HepG2 (cell line): Measurements from ENCODE around the gene TFEB. TPM values are rescaled to one million over a fixed set of nuclear protein-coding genes. Genes with fewer than 3 reads are reported as not detected.

ENCODE experiments used
- ATAC-seq: fragments of 200-7000 bp; cut with Tn5 transposase; 3 replicates; pipeline ENCODE4 v1.9.1; 2020; ENCODE audit warnings: mild to moderate bottlenecking, moderate library complexity
- BruUV-seq: library from RNA; stranded (reverse); fragments of 400-500 nt; replicated peaks from 2 replicates; lab custom pipeline; 2021; lab: Mats Ljungman, UMichigan
- CTCF ChIA-PET: fragments of 300-600 bp; formaldehyde crosslinking; extraction: SDS; loops from one replicate; lab custom pipeline; 2021; ENCODE audit warnings: low total read pairs, inconsistent platforms, low intra/inter-chr PET ratio; lab: Yijun Ruan, JAX
- POLR2A ChIA-PET: fragments of 350-600 bp; sonication (Branson Sonifier 250); formaldehyde crosslinking; loops from one replicate; lab custom pipeline; 2020; ENCODE audit warnings: antibody characterized with exemption, inconsistent platforms; lab: Yijun Ruan, JAX
- DNase-seq: peaks from one replicate; pipeline ENCODE4 v3.0.0-alpha.2; 2015; ENCODE audit warnings: low spot score
- FAIRE-seq: peaks from 3 replicates; lab custom pipeline; 2011; peaks lifted over from hg19 to GRCh38; lab: Jason Lieb, UNC
- H2AFZ ChIP-seq: one replicate; pipeline ENCODE4 v1.6.1; 2011; ENCODE audit warnings: low read length, inconsistent platforms
- H3K27ac ChIP-seq: fragments of 300-600 bp; 3 replicates; pipeline ENCODE4 v1.8.0; 2011; ENCODE audit warnings: mixed run types, mild to moderate bottlenecking, mixed read lengths, low read length, inconsistent platforms; ENCODE audit not compliant: insufficient read depth; ENCODE audit errors: extremely low read length
- H3K27me3 ChIP-seq, 2 experiments: fragments of 200-600 bp in 1 of 2; 2 replicates in 1 of 2; 3 replicates in 1 of 2; pipeline versions ENCODE4 v1.6.0 to v1.8.0; 2011; ENCODE audit warnings: low read length in 2 of 2, mild to moderate bottlenecking in 2 of 2, moderate library complexity in 2 of 2, inconsistent platforms in 1 of 2; ENCODE audit not compliant: insufficient read depth in 2 of 2, control insufficient read depth in 1 of 2
- H3K36me3 ChIP-seq, 2 experiments: fragments of 200-600 bp in 1 of 2; replicated peaks in 1 of 2; 2 replicates in 1 of 2; 3 replicates in 1 of 2; pipeline versions ENCODE4 v1.5.1 to v1.8.0; 2011; ENCODE audit warnings: low read length in 2 of 2, inconsistent platforms in 1 of 2; ENCODE audit not compliant: insufficient read depth in 2 of 2, control insufficient read depth in 1 of 2
- H3K4me1 ChIP-seq: 2 replicates; pipeline ENCODE4 v1.5.1; 2012; ENCODE audit warnings: low read length, inconsistent platforms; ENCODE audit not compliant: insufficient read depth
- H3K4me2 ChIP-seq: 2 replicates; pipeline ENCODE4 v1.6.0; 2011; ENCODE audit warnings: low read depth, low read length, inconsistent platforms
- H3K4me3 ChIP-seq, 3 experiments: fragments of 200-600 bp in 1 of 3; sonication (generic), shearing (Covaris generic) in 1 of 3; replicated peaks in 1 of 3; 2 replicates each; pipeline ENCODE4 v1.5.1; 2011 to 2016; ENCODE audit warnings: low read length in 3 of 3, inconsistent platforms in 2 of 3, low read depth in 2 of 3, mild to moderate bottlenecking in 2 of 3, control low read depth in 1 of 3, mixed read lengths in 1 of 3; ENCODE audit not compliant: insufficient read depth in 1 of 3
- H3K79me2 ChIP-seq: one replicate; pipeline ENCODE4 v1.6.1; 2011; ENCODE audit warnings: low read length, inconsistent platforms; ENCODE audit not compliant: insufficient read depth
- H3K9ac ChIP-seq: 2 replicates; pipeline ENCODE4 v1.6.0; 2011; ENCODE audit warnings: mild to moderate bottlenecking, low read depth, low read length, inconsistent platforms; ENCODE audit not compliant: insufficient read depth
- H3K9me3 ChIP-seq: 2 replicates; pipeline ENCODE4 v1.5.1; 2012; ENCODE audit warnings: mild to moderate bottlenecking, low read length
- H4K20me1 ChIP-seq: 2 replicates; pipeline ENCODE4 v1.6.0; 2011; ENCODE audit warnings: inconsistent platforms, mild to moderate bottlenecking, low read length, moderate library complexity; ENCODE audit not compliant: insufficient read depth
- ETV5 ChIP-seq: IDR thresholded peaks from 2 replicates; pipeline ENCODE4 v1.6.1; 2018; ENCODE audit warnings: missing biosample characterization, missing genetic modification reagents, inconsistent platforms, borderline replicate concordance
- NRL ChIP-seq: sonication (generic); formaldehyde crosslinking; IDR thresholded peaks from 2 replicates; pipeline ENCODE4 v1.5.0; 2020; ENCODE audit warnings: missing genetic modification reagents, mild to moderate bottlenecking, moderate library complexity, borderline replicate concordance
- PCBP1 ChIP-seq: fragments of 200-400 bp; formaldehyde crosslinking; IDR thresholded peaks from 2 replicates; pipeline ENCODE4 v1.6.1; 2017; ENCODE audit warnings: mild to moderate bottlenecking, low read depth, low read length, borderline replicate concordance
- SP5 ChIP-seq: IDR thresholded peaks from 2 replicates; pipeline ENCODE4 v1.6.1; 2016; ENCODE audit warnings: low read depth, borderline replicate concordance
- ZBTB38 ChIP-seq: sonication (generic); formaldehyde crosslinking; IDR thresholded peaks from 2 replicates; pipeline ENCODE4 v1.5.1; 2020; ENCODE audit warnings: mild to moderate bottlenecking, missing genetic modification reagents
- ZFX ChIP-seq: sonication (generic); formaldehyde crosslinking; IDR thresholded peaks from 2 replicates; pipeline ENCODE4 v1.4.0; 2020; ENCODE audit warnings: mild to moderate bottlenecking, low read depth, missing genetic modification reagents, moderate library complexity
- ZMYM4 ChIP-seq: sonication (generic); formaldehyde crosslinking; IDR thresholded peaks from 2 replicates; pipeline ENCODE4 v1.8.1; 2023; ENCODE audit warnings: mild to moderate bottlenecking, missing genetic modification reagents
- ZNF572 ChIP-seq: sonication (generic); formaldehyde crosslinking; IDR thresholded peaks from 2 replicates; pipeline ENCODE4 v1.5.1; 2020; ENCODE audit warnings: mild to moderate bottlenecking, missing genetic modification reagents
- ZNF670 ChIP-seq: sonication (generic); formaldehyde crosslinking; IDR thresholded peaks from 2 replicates; pipeline ENCODE4 v1.8.0; 2022; ENCODE audit warnings: mild to moderate bottlenecking, missing genetic modification reagents, borderline replicate concordance
- ZNF761 ChIP-seq: sonication (generic); formaldehyde crosslinking; conservative IDR thresholded peaks from 2 replicates; pipeline ENCODE4 v1.4.0; 2020; ENCODE audit warnings: mild to moderate bottlenecking, missing genetic modification reagents
- ZNF777 ChIP-seq: sonication (generic); formaldehyde crosslinking; IDR thresholded peaks from 2 replicates; pipeline ENCODE4 v1.4.0; 2020; ENCODE audit warnings: missing genetic modification reagents
- ZNF781 ChIP-seq: sonication (generic); formaldehyde crosslinking; IDR thresholded peaks from 2 replicates; pipeline ENCODE4 v1.5.1; 2020; ENCODE audit warnings: borderline replicate concordance, mild to moderate bottlenecking, missing genetic modification reagents; ENCODE audit errors: not compliant biosample characterization
- ZSCAN29 ChIP-seq: sonication (generic); formaldehyde crosslinking; conservative IDR thresholded peaks from 2 replicates; pipeline ENCODE4 v1.4.0; 2020; ENCODE audit warnings: mild to moderate bottlenecking, missing genetic modification reagents
- WGBS: methylation state at CpG from one replicate; pipeline ENCODE4 v1.1.6; 2017; ENCODE audit warnings: low lambda C conversion rate; 5-methylcytosine and 5-hydroxymethylcytosine counted together
- in situ Hi-C: cut with HindIII; loops from 2 replicates; pipeline ENCODE4 v1.10.0; 2017; ENCODE audit warnings: low pct_unique_long_range_greater_than_20kb; ENCODE audit not compliant: extremely low pct_ligation_motif_present
- intact Hi-C: fragments of 100-400 bp; cut with micrococcal nuclease; formaldehyde crosslinking; loops from one replicate; pipeline ENCODE4 v1.10.0; 2022; ENCODE audit not compliant: unreplicated experiment
- polyA plus RNA-seq, 8 experiments: library from polyadenylated mRNA; depleted of rRNA in 3 of 8; stranded (reverse) in 7 of 8; unstranded in 1 of 8; fragments of >200 nt; fragmentation: Illumina TruSeq in 4 of 8; extraction: Trizol in 4 of 8; gene quantifications; 2 replicates each; pipeline versions ENCODE4 v1.2.1 to v1.2.3, GENCODE V29; 2011 to 2016; ENCODE audit warnings: low read depth in 4 of 8, missing spikeins in 1 of 8, mixed read lengths in 1 of 8; ENCODE audit not compliant: insufficient read depth in 1 of 8
- total RNA-seq, 5 experiments: library from RNA; depleted of rRNA; stranded (reverse); fragments of >200 nt; fragmentation: Illumina TruSeq; extraction: Trizol; gene quantifications; 2 replicates each; pipeline ENCODE4 v1.2.3, GENCODE V29; 2016; ENCODE audit warnings: low read depth in 1 of 5
- TF ChIP-seq, protein P1 (sequence below): sonication (generic); formaldehyde crosslinking; IDR thresholded peaks from 2 replicates; pipeline ENCODE4 v1.4.0; 2020; ENCODE audit warnings: mild to moderate bottlenecking, missing genetic modification reagents
- TF ChIP-seq, protein P2 (sequence below): sonication (generic); formaldehyde crosslinking; IDR thresholded peaks from 2 replicates; pipeline ENCODE4 v1.9.0; 2022; ENCODE audit warnings: low read depth, missing genetic modification reagents
- TF ChIP-seq, protein P3 (sequence below): sonication (generic); formaldehyde crosslinking; IDR thresholded peaks from 2 replicates; pipeline ENCODE4 v1.5.0; 2020; ENCODE audit warnings: missing genetic modification reagents, mild to moderate bottlenecking, borderline replicate concordance
- TF ChIP-seq, protein P4 (sequence below): IDR thresholded peaks from 2 replicates; pipeline ENCODE4 v1.6.1; 2016; ENCODE audit warnings: low read depth

Gene TFEB
- total and polyA plus RNA-seq, 2 of the 13 experiments (the other 11 are each of a cell fraction or from before 2014, with no cell fraction given), result 13.3 to 18.7 TPM

DNA sequence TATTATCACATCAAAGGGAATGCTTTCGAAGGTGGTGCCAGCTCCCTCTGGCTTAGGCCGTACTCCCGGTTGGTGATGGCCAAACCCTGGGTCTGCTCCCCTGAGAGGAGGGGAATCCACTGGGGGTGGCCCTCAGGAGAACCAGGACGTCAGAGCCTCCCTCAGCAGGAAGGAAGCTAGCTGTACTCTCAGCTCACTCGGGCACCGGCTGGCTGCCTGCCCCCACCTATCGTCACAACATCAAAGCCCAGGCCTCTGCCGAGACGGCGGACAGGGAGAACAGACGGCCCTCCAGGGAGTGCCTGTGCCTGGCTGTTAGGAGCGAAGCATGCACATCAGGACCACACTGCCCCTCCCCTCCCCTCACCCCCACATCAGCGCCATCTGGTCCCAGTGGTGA is 20.9 kb upstream of the TFEB start:
- no peak for DNase-seq
- Histone ChIP-seq H3K36me3 (no peaks in the 10 kb centered on the region), H3K4me3 (peak overlapping the region in 1 of 3 experiments; percentile 0; a peak in 1 of 6 replicates), H3K27ac (no peak overlapping the region), H3K27me3 (no peaks in the 10 kb centered on the region), H2AFZ (peak overlapping the region; percentile 44), H3K4me1 (peaks cover 71% of the 10 kb centered on the region), H3K79me2 (no peaks in the 10 kb centered on the region), H3K4me2 (peak overlapping the region; percentile 59), H3K9me3 (no peaks in the 10 kb centered on the region), H3K9ac (peak overlapping the region; percentile 28; the same call in 1 of the 2 replicates), H4K20me1 (no peaks in the 10 kb centered on the region)
- WGBS, result 63% methylated on average over 2 of the region's 13 CpGs
- BruUV-seq, result no TSS peak
- in situ Hi-C loops (no loop called here), intact Hi-C loops (no loop called here)
- FAIRE-seq, result no peak
- POLR2A ChIA-PET, result interaction anchor here (0.8 to 4.5 kb wide), 4 partner anchors 8 to 23 kb away, joined by 4 to 31 read pairs (median 9); partner anchors contain the start of gene PGC
- peak; percentile 75 for ATAC-seq
- CTCF ChIA-PET, result no interaction called here
- TF ChIP-seq ZNF572 (CRISPR knock-in tag), result 0 out of 2 replicates have a peak, but pooled peaks have one; percentile 36
- TF ChIP-seq ZBTB38 (CRISPR knock-in tag), result peak; percentile 85
- TF ChIP-seq NRL (CRISPR knock-in tag), result 0 out of 2 replicates have a peak, but pooled peaks have one; percentile 48
- TF ChIP-seq ZMYM4 (CRISPR knock-in tag), result no peak
- no peak for TF ChIP-seq ZNF761 (CRISPR knock-in tag)
- TF ChIP-seq ZFX (CRISPR knock-in tag), result 0 out of 2 replicates have a peak, but pooled peaks have one; percentile 28
- TF ChIP-seq, protein P1, sequence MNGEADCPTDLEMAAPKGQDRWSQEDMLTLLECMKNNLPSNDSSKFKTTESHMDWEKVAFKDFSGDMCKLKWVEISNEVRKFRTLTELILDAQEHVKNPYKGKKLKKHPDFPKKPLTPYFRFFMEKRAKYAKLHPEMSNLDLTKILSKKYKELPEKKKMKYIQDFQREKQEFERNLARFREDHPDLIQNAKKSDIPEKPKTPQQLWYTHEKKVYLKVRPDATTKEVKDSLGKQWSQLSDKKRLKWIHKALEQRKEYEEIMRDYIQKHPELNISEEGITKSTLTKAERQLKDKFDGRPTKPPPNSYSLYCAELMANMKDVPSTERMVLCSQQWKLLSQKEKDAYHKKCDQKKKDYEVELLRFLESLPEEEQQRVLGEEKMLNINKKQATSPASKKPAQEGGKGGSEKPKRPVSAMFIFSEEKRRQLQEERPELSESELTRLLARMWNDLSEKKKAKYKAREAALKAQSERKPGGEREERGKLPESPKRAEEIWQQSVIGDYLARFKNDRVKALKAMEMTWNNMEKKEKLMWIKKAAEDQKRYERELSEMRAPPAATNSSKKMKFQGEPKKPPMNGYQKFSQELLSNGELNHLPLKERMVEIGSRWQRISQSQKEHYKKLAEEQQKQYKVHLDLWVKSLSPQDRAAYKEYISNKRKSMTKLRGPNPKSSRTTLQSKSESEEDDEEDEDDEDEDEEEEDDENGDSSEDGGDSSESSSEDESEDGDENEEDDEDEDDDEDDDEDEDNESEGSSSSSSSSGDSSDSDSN (CRISPR knock-in tag), result peak; percentile 35; the same call in 1 of the 2 replicates
- no peak for TF ChIP-seq ZSCAN29 (CRISPR knock-in tag)
- 0 out of 2 replicates have a peak, but pooled peaks have one; percentile 65 for TF ChIP-seq PCBP1
- TF ChIP-seq ZNF781, result no peak
- TF ChIP-seq ZNF670 (CRISPR knock-in tag), result no peak
- TF ChIP-seq, protein P2, sequence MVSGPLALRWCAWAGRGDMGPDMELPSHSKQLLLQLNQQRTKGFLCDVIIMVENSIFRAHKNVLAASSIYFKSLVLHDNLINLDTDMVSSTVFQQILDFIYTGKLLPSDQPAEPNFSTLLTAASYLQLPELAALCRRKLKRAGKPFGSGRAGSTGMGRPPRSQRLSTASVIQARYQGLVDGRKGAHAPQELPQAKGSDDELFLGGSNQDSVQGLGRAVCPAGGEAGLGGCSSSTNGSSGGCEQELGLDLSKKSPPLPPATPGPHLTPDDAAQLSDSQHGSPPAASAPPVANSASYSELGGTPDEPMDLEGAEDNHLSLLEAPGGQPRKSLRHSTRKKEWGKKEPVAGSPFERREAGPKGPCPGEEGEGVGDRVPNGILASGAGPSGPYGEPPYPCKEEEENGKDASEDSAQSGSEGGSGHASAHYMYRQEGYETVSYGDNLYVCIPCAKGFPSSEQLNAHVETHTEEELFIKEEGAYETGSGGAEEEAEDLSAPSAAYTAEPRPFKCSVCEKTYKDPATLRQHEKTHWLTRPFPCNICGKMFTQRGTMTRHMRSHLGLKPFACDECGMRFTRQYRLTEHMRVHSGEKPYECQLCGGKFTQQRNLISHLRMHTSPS (CRISPR knock-in tag), result 0 out of 2 replicates have a peak, but pooled peaks have one; percentile 49
- TF ChIP-seq SP5, result no peak
- TF ChIP-seq ZNF777 (CRISPR knock-in tag), result peak; percentile 79; the same call in 1 of the 2 replicates
- TF ChIP-seq, protein P3, sequence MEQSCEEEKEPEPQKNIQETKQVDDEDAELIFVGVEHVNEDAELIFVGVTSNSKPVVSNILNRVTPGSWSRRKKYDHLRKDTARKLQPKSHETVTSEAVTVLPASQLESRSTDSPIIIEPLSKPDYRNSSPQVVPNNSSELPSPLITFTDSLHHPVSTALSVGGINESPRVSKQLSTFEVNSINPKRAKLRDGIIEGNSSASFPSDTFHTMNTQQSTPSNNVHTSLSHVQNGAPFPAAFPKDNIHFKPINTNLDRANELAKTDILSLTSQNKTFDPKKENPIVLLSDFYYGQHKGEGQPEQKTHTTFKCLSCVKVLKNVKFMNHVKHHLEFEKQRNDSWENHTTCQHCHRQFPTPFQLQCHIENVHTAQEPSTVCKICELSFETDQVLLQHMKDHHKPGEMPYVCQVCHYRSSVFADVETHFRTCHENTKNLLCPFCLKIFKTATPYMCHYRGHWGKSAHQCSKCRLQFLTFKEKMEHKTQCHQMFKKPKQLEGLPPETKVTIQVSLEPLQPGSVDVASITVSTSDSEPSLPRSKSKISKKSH (CRISPR knock-in tag), result peak; percentile 43; the same call in 1 of the 2 replicates
- TF ChIP-seq, protein P4, sequence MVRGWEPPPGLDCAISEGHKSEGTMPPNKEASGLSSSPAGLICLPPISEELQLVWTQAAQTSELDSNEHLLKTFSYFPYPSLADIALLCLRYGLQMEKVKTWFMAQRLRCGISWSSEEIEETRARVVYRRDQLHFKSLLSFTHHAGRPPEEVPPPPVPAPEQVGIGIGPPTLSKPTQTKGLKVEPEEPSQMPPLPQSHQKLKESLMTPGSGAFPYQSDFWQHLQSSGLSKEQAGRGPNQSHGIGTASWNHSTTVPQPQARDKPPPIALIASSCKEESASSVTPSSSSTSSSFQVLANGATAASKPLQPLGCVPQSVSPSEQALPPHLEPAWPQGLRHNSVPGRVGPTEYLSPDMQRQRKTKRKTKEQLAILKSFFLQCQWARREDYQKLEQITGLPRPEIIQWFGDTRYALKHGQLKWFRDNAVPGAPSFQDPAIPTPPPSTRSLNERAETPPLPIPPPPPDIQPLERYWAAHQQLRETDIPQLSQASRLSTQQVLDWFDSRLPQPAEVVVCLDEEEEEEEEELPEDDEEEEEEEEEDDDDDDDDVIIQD (CRISPR knock-in tag), result no peak
- peak; percentile 34; the same call in 1 of the 2 replicates for TF ChIP-seq ETV5 (CRISPR knock-in tag)
